SK-N-SH treated with all-trans-retinoic acid at 6 μM for 48 hours (cell line): ENCODE data around the gene CTIF.

Experiments
- ATAC-seq: fragments of 200-7000 bp; cut with Tn5 transposase; 3 replicates; pipeline ENCODE4 v1.9.1; 2020; ENCODE audit warnings: mild to moderate bottlenecking, moderate library complexity
- ARNTL ChIP-seq: fragments of 450-650 bp; formaldehyde crosslinking; IDR thresholded peaks from 2 replicates; pipeline ENCODE4 v1.5.0; 2020; ENCODE audit warnings: low read depth, mild to moderate bottlenecking, moderate library complexity, borderline replicate concordance
- BACH2 ChIP-seq: fragments of 250-450 bp; sonication (Bioruptor Pico); IDR thresholded peaks from 2 replicates; pipeline ENCODE4 v1.9.0; 2021; ENCODE audit warnings: mild to moderate bottlenecking, borderline replicate concordance
- CREB5 ChIP-seq: fragments of 250-450 bp; sonication (Bioruptor Pico); IDR thresholded peaks from 2 replicates; pipeline ENCODE4 v1.5.1; 2020; ENCODE audit warnings: low read depth, mild to moderate bottlenecking, moderate library complexity
- CSRNP3 ChIP-seq: fragments of 250-450 bp; sonication (Bioruptor Pico); IDR thresholded peaks from 2 replicates; pipeline ENCODE4 v1.5.1; 2021; ENCODE audit warnings: mild to moderate bottlenecking, moderate library complexity
- ESRRG ChIP-seq: fragments of 250-450 bp; sonication (Bioruptor Pico); IDR thresholded peaks from 2 replicates; pipeline ENCODE4 v1.6.1; 2021; ENCODE audit warnings: mild to moderate bottlenecking
- GLIS3 ChIP-seq: fragments of 250-450 bp; sonication (Bioruptor Pico); IDR thresholded peaks from 2 replicates; pipeline ENCODE4 v1.5.0; 2020; ENCODE audit warnings: mild to moderate bottlenecking, moderate library complexity
- ISL1 ChIP-seq: fragments of 250-450 bp; sonication (Bioruptor Pico); IDR thresholded peaks from 2 replicates; pipeline ENCODE4 v2.1.2; 2022; ENCODE audit warnings: mild to moderate bottlenecking, moderate library complexity
- OSR1 ChIP-seq: fragments of 250-450 bp; sonication (Bioruptor Pico); IDR thresholded peaks from 2 replicates; pipeline ENCODE4 v1.8.0; 2022; ENCODE audit warnings: moderate library complexity, mild to moderate bottlenecking, inconsistent platforms
- PATZ1 ChIP-seq: fragments of 250-450 bp; sonication (Bioruptor Pico); IDR thresholded peaks from 2 replicates; pipeline ENCODE4 v1.8.0; 2020; ENCODE audit warnings: mild to moderate bottlenecking, moderate library complexity, borderline replicate concordance
- POU6F1 ChIP-seq: fragments of 250-450 bp; sonication (Bioruptor Pico); IDR thresholded peaks from 2 replicates; pipeline ENCODE4 v1.8.0; 2021; ENCODE audit warnings: low read depth, mild to moderate bottlenecking, moderate library complexity, borderline replicate concordance
- PPARA ChIP-seq: fragments of 250-450 bp; sonication (Bioruptor Pico); IDR thresholded peaks from 2 replicates; pipeline ENCODE4 v1.5.0; 2020; ENCODE audit warnings: mild to moderate bottlenecking, borderline replicate concordance
- RARB ChIP-seq: fragments of 250-450 bp; sonication (Bioruptor Pico); IDR thresholded peaks from 2 replicates; pipeline ENCODE4 v1.8.0; 2021; ENCODE audit warnings: mild to moderate bottlenecking, moderate library complexity
- SNAI2 ChIP-seq: fragments of 250-450 bp; sonication (Bioruptor Pico); IDR thresholded peaks from 2 replicates; pipeline ENCODE4 v1.5.0; 2020; ENCODE audit warnings: mild to moderate bottlenecking, moderate library complexity
- TOX ChIP-seq: fragments of 250-450 bp; sonication (Bioruptor Pico); IDR thresholded peaks from 2 replicates; pipeline ENCODE4 v1.8.0; 2021; ENCODE audit warnings: mild to moderate bottlenecking, moderate library complexity, borderline replicate concordance
- ZC3H10 ChIP-seq: fragments of 250-450 bp; sonication (Bioruptor Pico); IDR thresholded peaks from 2 replicates; pipeline ENCODE4 v1.5.1; 2021; ENCODE audit warnings: mild to moderate bottlenecking, moderate library complexity
- ZFP3 ChIP-seq: fragments of 250-450 bp; sonication (Bioruptor Pico); IDR thresholded peaks from 2 replicates; pipeline ENCODE4 v1.5.0; 2020; ENCODE audit warnings: mild to moderate bottlenecking, moderate library complexity
- ZFP30 ChIP-seq: fragments of 450-650 bp; formaldehyde crosslinking; IDR thresholded peaks from 2 replicates; pipeline ENCODE4 v1.5.0; 2022; ENCODE audit warnings: mild to moderate bottlenecking, moderate library complexity
- ZNF565 ChIP-seq: fragments of 450-650 bp; formaldehyde crosslinking; conservative IDR thresholded peaks from 2 replicates; pipeline ENCODE4 v1.5.0; 2020; ENCODE audit warnings: low read depth, mild to moderate bottlenecking, moderate library complexity
- ZNF70 ChIP-seq: fragments of 450-650 bp; formaldehyde crosslinking; IDR thresholded peaks from 2 replicates; pipeline ENCODE4 v1.5.0; 2020; ENCODE audit warnings: mild to moderate bottlenecking, moderate library complexity
- ZNF8 ChIP-seq: fragments of 450-650 bp; formaldehyde crosslinking; IDR thresholded peaks from 2 replicates; pipeline ENCODE4 v1.5.0; 2020; ENCODE audit warnings: mild to moderate bottlenecking, moderate library complexity

The CTIF gene

GRCh38 chr18:48875314-48875941 is 336.6 kb downstream of the CTIF start:
- ATAC-seq = no peak
- TF ChIP-seq TOX (CRISPR knock-in tag) (no peak), ESRRG (CRISPR knock-in tag) (no peak), ZNF565 (CRISPR knock-in tag) (no peak), ISL1 (no peak), BACH2 (CRISPR knock-in tag) (no peak), ZFP30 (CRISPR knock-in tag) (no peak), PPARA (CRISPR knock-in tag) (no peak)

- no peak; the same call in 2 of the 3 replicates for ATAC-seq
These were observed 337.2 kb downstream of the CTIF start for GRCh38 chr18:48875942-48876511.

GRCh38 chr18:48876590-48876989 is 337.8 kb downstream of the CTIF start:
- TF ChIP-seq TOX (CRISPR knock-in tag) (no peak), ZC3H10 (CRISPR knock-in tag) (no peak), GLIS3 (CRISPR knock-in tag) (no peak), CSRNP3 (CRISPR knock-in tag) (no peak), ISL1 (no peak), PPARA (CRISPR knock-in tag) (no peak), ZNF70 (CRISPR knock-in tag) (no peak), ARNTL (CRISPR knock-in tag) (no peak), ZFP3 (CRISPR knock-in tag) (no peak), ZNF8 (CRISPR knock-in tag) (no peak)

More at GRCh38 chr18:48875942-48876511, 337.2 kb downstream of the CTIF start:
- no peak for TF ChIP-seq ZC3H10 (CRISPR knock-in tag)
- TF ChIP-seq CSRNP3 (CRISPR knock-in tag) = no peak
- TF ChIP-seq BACH2 (CRISPR knock-in tag) = no peak
- TF ChIP-seq RARB = no peak
- no peak for TF ChIP-seq POU6F1 (CRISPR knock-in tag)
- TF ChIP-seq ZNF70 (CRISPR knock-in tag) = no peak
- no peak for TF ChIP-seq ZFP3 (CRISPR knock-in tag)
- no peak for TF ChIP-seq SNAI2 (CRISPR knock-in tag)
- TF ChIP-seq PATZ1 (CRISPR knock-in tag) = no peak
- TF ChIP-seq OSR1 (CRISPR knock-in tag) = no peak
- no peak for TF ChIP-seq PPARA (CRISPR knock-in tag)
- TF ChIP-seq GLIS3 (CRISPR knock-in tag) = no peak
- no peak for TF ChIP-seq ZNF565 (CRISPR knock-in tag)
- TF ChIP-seq, all 23 proteins: peak for 0

GRCh38 chr18:48877941-48878340 is 339.1 kb downstream of the CTIF start:
- ATAC-seq = no peak

More at GRCh38 chr18:48876590-48876989, 337.8 kb downstream of the CTIF start:
- no peak for ATAC-seq

More at GRCh38 chr18:48877941-48878340, 339.1 kb downstream of the CTIF start:
- TF ChIP-seq GLIS3 (CRISPR knock-in tag) = no peak
- TF ChIP-seq PATZ1 (CRISPR knock-in tag) = no peak
- TF ChIP-seq CREB5 = no peak
- no peak for TF ChIP-seq BACH2 (CRISPR knock-in tag)
- no peak for TF ChIP-seq ESRRG (CRISPR knock-in tag)
- no peak for TF ChIP-seq ZC3H10 (CRISPR knock-in tag)
- TF ChIP-seq ZNF8 (CRISPR knock-in tag) = no peak
- TF ChIP-seq ZNF70 (CRISPR knock-in tag) = no peak
- no peak for TF ChIP-seq TOX (CRISPR knock-in tag)
